A549 treated with Hydrocortisone at 1 μM for 4 hours (cell line): Measurements from ENCODE around the gene ZNF345. TPM values are rescaled to one million over a fixed set of nuclear protein-coding genes. Genes with fewer than 3 reads are reported as not detected.

Experiments used
- total RNA-seq: library from RNA; stranded (reverse); fragments of 200-300 nt; extraction: Qiagen RNA extraction; gene quantifications from 5 replicates; pipeline ENCODE4 v1.2.3, GENCODE V29; 2022

Gene ZNF345
- 0.05 to 0.25 TPM (median 0.15 TPM) in 5 replicates for total RNA-seq

GRCh38 chr19:36850559-36851442 lies at the start of gene ZNF345:
Gene ZNF345 (plus strand): TSS chr19:36850876. CDS start chr19:36876831, 25,955 bp downstream.

GRCh38 chr19:36837906-36838783 lies 12.5 kb upstream of the ZNF345 start, which contains the start of gene ZNF790:
Gene ZNF790 (minus strand): TSS chr19:36838387. CDS start chr19:36825619, 12,768 bp downstream.

GRCh38 chr19:36915992-36916830 lies 65.5 kb downstream of the ZNF345 start, which contains the start of the genes ZNF568 and ZNF829:
Gene ZNF568 (plus strand): TSS chr19:36916332. CDS start chr19:36922771, 6,439 bp downstream.
Gene ZNF829 (minus strand): TSS chr19:36916291. CDS start chr19:36915167, 1,124 bp downstream.

Other genes with a start within 250 kb of the ZNF345 start
- 0.06 to 0.29 TPM (median 0.07 TPM) in 3 of 5 replicates, not detected in the others for gene ZNF382, start 245.6 kb upstream of the ZNF345 start, total RNA-seq
- 7.1 to 10.9 TPM (median 7.7 TPM) in 5 replicates for gene ZNF461, start 184.0 kb upstream of the ZNF345 start, total RNA-seq
- 7.7 to 10.3 TPM (median 8.0 TPM) in 5 replicates for gene ZNF567, start 163.3 kb upstream of the ZNF345 start, total RNA-seq
- gene ZNF850, start 78.1 kb upstream of the ZNF345 start, total RNA-seq = 0.32 to 0.74 TPM (median 0.48 TPM) in 5 replicates
- gene ZNF790, start 12.5 kb upstream of the ZNF345 start, total RNA-seq = 0.10 to 0.29 TPM (median 0.18 TPM) in 5 replicates
- 0.29 to 0.50 TPM (median 0.40 TPM) in 5 replicates for gene ZNF829, start 65.4 kb downstream of the ZNF345 start, total RNA-seq
- gene ZNF568, start 65.5 kb downstream of the ZNF345 start, total RNA-seq = 0.84 to 1.5 TPM (median 1.2 TPM) in 5 replicates
- gene ZNF420, start 227.6 kb downstream of the ZNF345 start, total RNA-seq = 4.5 to 6.0 TPM (median 4.9 TPM) in 5 replicates